ENCODE data around the gene SPAG9. TPM values are rescaled to one million over a fixed set of nuclear protein-coding genes. Genes with fewer than 3 reads are reported as not detected.

The SPAG9 gene
- total RNA-seq, 2 donors from 2014 or later: 88.4 to 126 TPM

GRCh38 chr17:50935996-50936266 is 184.7 kb downstream of the SPAG9 start:
- intact Hi-C loops (cut with DNase I): no loop called here
- DNase-seq (ENCODE audit: low spot score): no peak

GRCh38 chr17:50935221-50935995 is 185.3 kb downstream of the SPAG9 start:
- no peak for DNase-seq (ENCODE audit: low spot score)
- intact Hi-C loops (cut with DNase I): no loop called here

- no peak for DNase-seq (ENCODE audit: low spot score)
- intact Hi-C loops (cut with DNase I): loop anchor here in 1 of 2 donors (5.0 kb wide), 1 partner anchor 67 kb away; the partner anchor contains the start of gene TOB1
Observed at GRCh38 chr17:50934672-50935220, 185.9 kb downstream of the SPAG9 start.

- DNase-seq (ENCODE audit: low spot score): no peak
- intact Hi-C loops (cut with DNase I): loop anchor here in 1 of 2 donors (5.0 kb wide), 1 partner anchor 67 kb away; the partner anchor contains the start of gene TOB1
Observed at GRCh38 chr17:50934161-50934560, 186.5 kb downstream of the SPAG9 start.

GRCh38 chr17:50931144-50931908 is 189.3 kb downstream of the SPAG9 start:
- intact Hi-C loops (cut with DNase I): loop anchor here in 1 of 2 donors (5.0 kb wide), 1 partner anchor 64 kb away; the partner anchor contains the start of gene TOB1
- DNase-seq (ENCODE audit: low spot score): peak; percentile 95

- no peak for DNase-seq (ENCODE audit: low spot score)
- intact Hi-C loops (cut with DNase I): no loop called here
Observed at GRCh38 chr17:50928646-50929045, 192.0 kb downstream of the SPAG9 start.

- intact Hi-C loops (cut with DNase I): no loop called here
- no peak for DNase-seq (ENCODE audit: low spot score)
Observed at GRCh38 chr17:50927287-50927686, 193.4 kb downstream of the SPAG9 start.

- DNase-seq (ENCODE audit: low spot score): no peak
- intact Hi-C loops (cut with DNase I): no loop called here
Observed at GRCh38 chr17:50926523-50926922, 194.1 kb downstream of the SPAG9 start.

GRCh38 chr17:50925296-50925891 is 195.3 kb downstream of the SPAG9 start:
- DNase-seq (ENCODE audit: low spot score): no peak
- intact Hi-C loops (cut with DNase I): no loop called here

GRCh38 chr17:50924800-50925199 is 195.9 kb downstream of the SPAG9 start:
- no peak for DNase-seq (ENCODE audit: low spot score)
- intact Hi-C loops (cut with DNase I): no loop called here

GRCh38 chr17:50924300-50924699 is 196.4 kb downstream of the SPAG9 start:
- no peak for DNase-seq (ENCODE audit: low spot score)
- intact Hi-C loops (cut with DNase I): no loop called here

- intact Hi-C loops (cut with DNase I): no loop called here
- DNase-seq (ENCODE audit: low spot score): no peak
Observed at GRCh38 chr17:50923611-50924010, 197.1 kb downstream of the SPAG9 start.

- intact Hi-C loops (cut with DNase I): no loop called here
- DNase-seq (ENCODE audit: low spot score): no peak
Observed at GRCh38 chr17:50922721-50923405, 197.8 kb downstream of the SPAG9 start.

- intact Hi-C loops (cut with DNase I): no loop called here
Observed at GRCh38 chr17:50922107-50922506, 198.6 kb downstream of the SPAG9 start.

GRCh38 chr17:50920891-50921586 is 199.6 kb downstream of the SPAG9 start:
- intact Hi-C loops (cut with DNase I): no loop called here
- no peak for DNase-seq (ENCODE audit: low spot score)

More at GRCh38 chr17:50922107-50922506, 198.6 kb downstream of the SPAG9 start:
- DNase-seq (ENCODE audit: low spot score): no peak

GRCh38 chr17:50920041-50920410 is 200.6 kb downstream of the SPAG9 start:
- no peak for DNase-seq (ENCODE audit: low spot score)
- intact Hi-C loops (cut with DNase I): no loop called here

GRCh38 chr17:50919321-50920040 is 201.2 kb downstream of the SPAG9 start:
- intact Hi-C loops (cut with DNase I): no loop called here
- DNase-seq (ENCODE audit: low spot score): peak; percentile 94

- DNase-seq (ENCODE audit: low spot score): no peak
- intact Hi-C loops (cut with DNase I): no loop called here
Observed at GRCh38 chr17:50918933-50919296, 201.8 kb downstream of the SPAG9 start.

Measured in posterior vena cava (tissue), 2 donors.